B cell (primary cell): ENCODE data around the gene VLDLR. TPM values are rescaled to one million over a fixed set of nuclear protein-coding genes. Genes with fewer than 3 reads are reported as not detected.

ENCODE experiments used
- ATAC-seq: fragments of 200-7000 bp; cut with Tn5 transposase; one replicate; pipeline ENCODE4 v1.10.0; 2021; ENCODE audit warnings: low read depth, mild to moderate bottlenecking, moderate number of reproducible peaks, moderate library complexity
- CTCF ChIA-PET: fragments of 350-600 bp; sonication (Branson Sonifier 250); formaldehyde crosslinking; loops from one replicate; lab custom pipeline; 2021; ENCODE audit warnings: antibody characterized with exemption, inconsistent platforms; lab: Charles Lee
- POLR2A ChIA-PET: fragments of 350-600 bp; sonication (Branson Sonifier 250); formaldehyde crosslinking; loops from one replicate; lab custom pipeline; 2021; ENCODE audit warnings: antibody characterized with exemption; lab: Charles Lee
- DNase-seq: peaks from one replicate; pipeline ENCODE4 v3.0.0; 2013
- H2AFZ ChIP-seq: 2 replicates; pipeline ENCODE4 v1.6.1; 2012; ENCODE audit warnings: mild to moderate bottlenecking, low read depth, low read length; ENCODE audit not compliant: insufficient read depth, poor library complexity, severe bottlenecking
- H3K27ac ChIP-seq, 2 donors: 1 replicate in 1 of 2; 2 replicates in 1 of 2; pipeline ENCODE4 v1.5.1; 2012 to 2013; ENCODE audit warnings: low read length in 2 of 2, mild to moderate bottlenecking in 2 of 2, moderate library complexity in 1 of 2
- H3K27me3 ChIP-seq, 4 experiments: fragments of 200-600 bp in 1 of 4; sonication (generic) in 1 of 4; replicated peaks in 1 of 4; 1 replicate in 2 of 4; 2 replicates in 2 of 4; pipeline versions ENCODE4 v1.6.1 to v1.7.0; 2013 to 2016; ENCODE audit warnings: low read length in 3 of 4, mild to moderate bottlenecking in 2 of 4, mixed read lengths in 1 of 4, moderate library complexity in 1 of 4; ENCODE audit not compliant: insufficient read depth in 4 of 4, control insufficient read depth in 3 of 4; ENCODE audit errors: control extremely low read depth in 1 of 4
- H3K36me3 ChIP-seq, 2 experiments: replicated peaks in 1 of 2; 1 replicate in 1 of 2; 2 replicates in 1 of 2; pipeline versions ENCODE4 v1.6.1 to v1.7.1; 2013; ENCODE audit warnings: low read length in 1 of 2; ENCODE audit not compliant: insufficient read depth in 2 of 2, control insufficient read depth in 1 of 2; ENCODE audit errors: control extremely low read depth in 1 of 2, extremely low read depth in 1 of 2
- H3K4me1 ChIP-seq, 2 donors: fragments of 200-600 bp in 1 of 2; sonication (generic) in 1 of 2; 1 replicate in 1 of 2; 2 replicates in 1 of 2; pipeline versions ENCODE4 v1.5.1 to v1.6.1; 2013 to 2017; ENCODE audit warnings: low read length in 2 of 2; ENCODE audit not compliant: control insufficient read depth in 2 of 2, insufficient read depth in 2 of 2
- H3K4me2 ChIP-seq: replicated peaks from 2 replicates; pipeline ENCODE3; 2012; ENCODE audit warnings: mild to moderate bottlenecking, low read depth, low read length; ENCODE audit not compliant: poor library complexity, severe bottlenecking
- H3K4me3 ChIP-seq, 5 experiments: fragments of 200-600 bp in 1 of 5; sonication (generic) in 1 of 5; 1 replicate in 3 of 5; 2 replicates in 2 of 5; pipeline versions ENCODE4 v1.5.1 to v1.7.0; 2011 to 2016; ENCODE audit warnings: low read length in 4 of 5, mild to moderate bottlenecking in 4 of 5, low read depth in 2 of 5, control low read depth in 1 of 5, moderate library complexity in 1 of 5; ENCODE audit not compliant: insufficient read depth in 1 of 5; ENCODE audit errors: control extremely low read depth in 1 of 5, extremely low read depth in 1 of 5
- H3K79me2 ChIP-seq: fragments of 200-600 bp; sonication (generic); one replicate; pipeline ENCODE4 v1.6.0; 2016; ENCODE audit warnings: low read length; ENCODE audit not compliant: control insufficient read depth, insufficient read depth
- H3K9ac ChIP-seq: fragments of 200-600 bp; sonication (generic); 2 replicates; pipeline ENCODE4 v1.6.1; 2017; ENCODE audit warnings: mild to moderate bottlenecking, low read length, moderate library complexity
- H3K9me3 ChIP-seq, 3 donors: one replicate each; pipeline versions ENCODE4 v1.6.1 to v1.7.1; 2013; ENCODE audit warnings: low read length in 2 of 3; ENCODE audit not compliant: control insufficient read depth in 2 of 3, insufficient read depth in 1 of 3; ENCODE audit errors: control extremely low read depth in 1 of 3
- H4K20me1 ChIP-seq: 2 replicates; pipeline ENCODE4 v1.6.0; 2012; ENCODE audit warnings: mild to moderate bottlenecking, low read length; ENCODE audit not compliant: insufficient read depth, control insufficient read depth, poor library complexity, severe bottlenecking
- H3K27ac Mint-ChIP-seq: one replicate; pipeline ENCODE4 v1.8.0; 2021; ENCODE audit warnings: mixed read lengths
- H3K27me3 Mint-ChIP-seq: one replicate; pipeline ENCODE4 v1.8.0; 2021; ENCODE audit warnings: mixed read lengths
- H3K4me1 Mint-ChIP-seq: one replicate; pipeline ENCODE4 v1.8.0; 2021; ENCODE audit warnings: mixed read lengths
- H3K4me3 Mint-ChIP-seq: one replicate; pipeline ENCODE4 v1.8.0; 2021; ENCODE audit warnings: mixed read lengths
- H3K9me3 Mint-ChIP-seq: one replicate; pipeline ENCODE4 v1.8.0; 2022; ENCODE audit warnings: mixed read lengths; ENCODE audit not compliant: insufficient read depth
- CTCF ChIP-seq: fragments of 200-600 bp; IDR thresholded peaks from one replicate; pipeline ENCODE4 v1.8.0; 2022; ENCODE audit warnings: antibody characterized with exemption, mild to moderate bottlenecking
- EZH2 ChIP-seq: IDR thresholded peaks from 2 replicates; pipeline ENCODE4 v1.6.1; 2012; ENCODE audit warnings: borderline replicate concordance, low read depth, mild to moderate bottlenecking, moderate library complexity, low read length; ENCODE audit not compliant: insufficient read depth, poor library complexity, severe bottlenecking
- WGBS: methylation state at CpG from one replicate; pipeline ENCODE4 v1.1.5; 2013; ENCODE audit warnings: missing lambda C conversion rate; ENCODE audit not compliant: insufficient coverage; 5-methylcytosine and 5-hydroxymethylcytosine counted together
- intact Hi-C: fragments of 100-400 bp; cut with micrococcal nuclease; formaldehyde crosslinking; loops from one replicate; pipeline ENCODE4 v1.10.0; 2022
- polyA plus RNA-seq: library from polyadenylated mRNA; depleted of rRNA; stranded (reverse); fragments of >200 nt; gene quantifications from 2 replicates; pipeline ENCODE4 v1.2.3, GENCODE V29; 2012
- total RNA-seq, 2 donors: library from RNA; stranded (reverse); fragments of 120-200 nt in 1 of 2; gene quantifications; 1 replicate in 1 of 2; 2 replicates in 1 of 2; pipeline versions ENCODE4 v1.2.3 to v1.2.4, GENCODE V29; 2013 to 2022

Gene VLDLR
- total and polyA plus RNA-seq, 2 donors (not counting 1 experiment from before 2014, with no cell fraction given): 0.03 TPM; not detected in 1

GRCh38 chr9:2599896-2600295 is 21.7 kb upstream of the VLDLR start:
- Histone ChIP-seq H3K4me1 (no peaks in the 10 kb centered on the region), H3K27ac (no peak overlapping the region), H3K4me2 (no peak overlapping the region), H3K4me3 (no peak overlapping the region), H3K9ac (no peak overlapping the region), H4K20me1 (no peaks in the 10 kb centered on the region), H3K27me3 (peaks cover 0 to 5% (median 0%) of the 10 kb centered on the region in 4 experiments), H2AFZ (no peak overlapping the region), H3K36me3 (no peaks in the 10 kb centered on the region), H3K9me3 (peaks cover 0 to 3% (median 0%) of the 10 kb centered on the region in 3 donors), H3K79me2 (no peaks in the 10 kb centered on the region)
- 78% methylated on average over 1 of the region's 2 CpGs for WGBS
- H3K4me1 Mint-ChIP-seq: peaks cover 2% of the 10 kb centered on the region
- ATAC-seq (no peak), DNase-seq (no peak)
- peaks cover 25% of the 10 kb centered on the region for H3K27me3 Mint-ChIP-seq
- H3K9me3 Mint-ChIP-seq: no peaks in the 10 kb centered on the region
- CTCF ChIA-PET: no interaction called here
- no peak overlapping the region for H3K27ac Mint-ChIP-seq
- intact Hi-C loops: no loop called here
- no peak for TF ChIP-seq EZH2
- TF ChIP-seq CTCF: no peak
- H3K4me3 Mint-ChIP-seq: no peak overlapping the region
- POLR2A ChIA-PET: no interaction called here

- Histone ChIP-seq H3K9ac (no peak overlapping the region), H4K20me1 (no peaks in the 10 kb centered on the region), H3K36me3 (no peaks in the 10 kb centered on the region), H3K27me3 (peaks cover 0 to 5% (median 0%) of the 10 kb centered on the region in 4 experiments), H3K4me1 (no peaks in the 10 kb centered on the region), H3K4me2 (no peak overlapping the region), H3K9me3 (peaks cover 0 to 3% (median 0%) of the 10 kb centered on the region in 3 donors), H2AFZ (no peak overlapping the region), H3K27ac (no peak overlapping the region), H3K4me3 (no peak overlapping the region), H3K79me2 (no peaks in the 10 kb centered on the region)
- no peak overlapping the region for H3K27ac Mint-ChIP-seq
- no peak for DNase-seq
- ChIA-PET POLR2A (no interaction called here), CTCF (no interaction called here)
- H3K9me3 Mint-ChIP-seq: no peaks in the 10 kb centered on the region
- H3K4me3 Mint-ChIP-seq: no peak overlapping the region
- ATAC-seq: no peak
- WGBS: no CpG with 5 or more reads among the region's 2 CpGs
- intact Hi-C loops: no loop called here
- peaks cover 28% of the 10 kb centered on the region for H3K27me3 Mint-ChIP-seq
- TF ChIP-seq CTCF (no peak), EZH2 (no peak)
- H3K4me1 Mint-ChIP-seq: peaks cover 2% of the 10 kb centered on the region
These were observed 21.3 kb upstream of the VLDLR start for GRCh38 chr9:2600307-2600706.
